T-helper 9 cell (primary cell): ENCODE results near the gene GCGR.

Experiments used
- DNase-seq: peaks from one replicate; pipeline ENCODE4 v3.0.0-alpha.2; 2020
- total RNA-seq, 2 donors: gene quantifications; one replicate each; lab custom pipeline; 2026; lab: John Stamatoyannopoulos, UW

GCGR gene
- total RNA-seq: 0 to 0.07 reads per million in 2 donors

- DNase-seq: no peak
These were observed at the start of gene GCGR for GRCh38 chr17:81803728-81804558. TSS of gene GCGR (plus strand) at chr17:81804150. CDS start at chr17:81809019, 4,869 bp downstream.

- no peak for DNase-seq
These were observed 11.0 kb upstream of the GCGR start for GRCh38 chr17:81792675-81793615.

- DNase-seq: no peak
These were observed 9.9 kb upstream of the GCGR start for GRCh38 chr17:81794074-81794476.

- DNase-seq: no peak
These were observed 9.4 kb upstream of the GCGR start for GRCh38 chr17:81794509-81794908.

- DNase-seq: no peak
These were observed 2.6 kb upstream of the GCGR start for GRCh38 chr17:81801327-81801726.

- DNase-seq: no peak
These were observed 1.7 kb upstream of the GCGR start for GRCh38 chr17:81802048-81802758.

GRCh38 chr17:81802856-81803643, 900 bp upstream of the GCGR start:
- no peak for DNase-seq

- no peak for DNase-seq
These were observed 829 bp downstream of the GCGR start for GRCh38 chr17:81804559-81805399.

- DNase-seq: no peak
These were observed 1.9 kb downstream of the GCGR start for GRCh38 chr17:81805707-81806460.

- no peak for DNase-seq
These were observed 2.7 kb downstream of the GCGR start for GRCh38 chr17:81806461-81807209.

GRCh38 chr17:81807210-81807719, 3.3 kb downstream of the GCGR start:
- DNase-seq: no peak

- DNase-seq: no peak
These were observed 3.9 kb downstream of the GCGR start for GRCh38 chr17:81807839-81808238.

GRCh38 chr17:81808778-81809555, 5.0 kb downstream of the GCGR start:
- no peak for DNase-seq

- DNase-seq: no peak
These were observed 5.6 kb downstream of the GCGR start for GRCh38 chr17:81809556-81809998.

- no peak for DNase-seq
These were observed 6.5 kb downstream of the GCGR start for GRCh38 chr17:81810476-81810875.

GRCh38 chr17:81810892-81811704, 7.1 kb downstream of the GCGR start:
- DNase-seq: no peak
